GM12874 (cell line): Measurements from ENCODE around the gene PTGDS.

Source experiments
- TF ChIP-seq, protein P1 (sequence below): IDR thresholded peaks from 2 replicates; pipeline ENCODE4 v1.5.1; 2011; ENCODE audit warnings: low read depth, mild to moderate bottlenecking, control low read depth, low read length, moderate library complexity; ENCODE audit not compliant: insufficient read depth

Gene PTGDS

DNA sequence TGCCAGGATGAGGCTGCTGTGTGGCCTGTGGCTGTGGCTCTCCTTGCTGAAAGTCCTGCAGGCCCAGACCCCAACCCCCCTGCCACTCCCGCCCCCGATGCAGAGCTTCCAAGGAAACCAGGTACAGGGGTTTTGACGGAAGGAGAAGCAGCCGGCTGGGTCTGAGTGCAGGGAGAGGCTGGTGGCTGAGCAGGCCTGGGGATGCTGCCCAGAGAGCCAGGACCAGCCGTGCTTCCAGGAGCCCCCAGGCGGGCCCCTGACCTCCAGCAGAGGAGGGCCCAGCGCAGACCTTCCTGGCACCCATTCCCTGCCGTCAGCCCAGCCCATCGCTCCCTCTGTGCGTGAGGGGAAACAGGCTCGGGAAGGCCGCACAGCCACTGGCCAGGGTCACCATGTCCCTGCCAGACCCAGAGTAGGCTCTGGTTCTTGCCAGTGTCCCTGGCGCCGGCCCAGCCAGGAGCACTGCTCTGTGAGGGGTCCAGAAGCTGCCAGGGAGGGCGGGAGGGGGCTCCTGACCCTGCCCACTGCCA is 24.9 kb upstream of the PTGDS start:
- TF ChIP-seq, protein P1, sequence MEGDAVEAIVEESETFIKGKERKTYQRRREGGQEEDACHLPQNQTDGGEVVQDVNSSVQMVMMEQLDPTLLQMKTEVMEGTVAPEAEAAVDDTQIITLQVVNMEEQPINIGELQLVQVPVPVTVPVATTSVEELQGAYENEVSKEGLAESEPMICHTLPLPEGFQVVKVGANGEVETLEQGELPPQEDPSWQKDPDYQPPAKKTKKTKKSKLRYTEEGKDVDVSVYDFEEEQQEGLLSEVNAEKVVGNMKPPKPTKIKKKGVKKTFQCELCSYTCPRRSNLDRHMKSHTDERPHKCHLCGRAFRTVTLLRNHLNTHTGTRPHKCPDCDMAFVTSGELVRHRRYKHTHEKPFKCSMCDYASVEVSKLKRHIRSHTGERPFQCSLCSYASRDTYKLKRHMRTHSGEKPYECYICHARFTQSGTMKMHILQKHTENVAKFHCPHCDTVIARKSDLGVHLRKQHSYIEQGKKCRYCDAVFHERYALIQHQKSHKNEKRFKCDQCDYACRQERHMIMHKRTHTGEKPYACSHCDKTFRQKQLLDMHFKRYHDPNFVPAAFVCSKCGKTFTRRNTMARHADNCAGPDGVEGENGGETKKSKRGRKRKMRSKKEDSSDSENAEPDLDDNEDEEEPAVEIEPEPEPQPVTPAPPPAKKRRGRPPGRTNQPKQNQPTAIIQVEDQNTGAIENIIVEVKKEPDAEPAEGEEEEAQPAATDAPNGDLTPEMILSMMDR = no peak

DNA sequence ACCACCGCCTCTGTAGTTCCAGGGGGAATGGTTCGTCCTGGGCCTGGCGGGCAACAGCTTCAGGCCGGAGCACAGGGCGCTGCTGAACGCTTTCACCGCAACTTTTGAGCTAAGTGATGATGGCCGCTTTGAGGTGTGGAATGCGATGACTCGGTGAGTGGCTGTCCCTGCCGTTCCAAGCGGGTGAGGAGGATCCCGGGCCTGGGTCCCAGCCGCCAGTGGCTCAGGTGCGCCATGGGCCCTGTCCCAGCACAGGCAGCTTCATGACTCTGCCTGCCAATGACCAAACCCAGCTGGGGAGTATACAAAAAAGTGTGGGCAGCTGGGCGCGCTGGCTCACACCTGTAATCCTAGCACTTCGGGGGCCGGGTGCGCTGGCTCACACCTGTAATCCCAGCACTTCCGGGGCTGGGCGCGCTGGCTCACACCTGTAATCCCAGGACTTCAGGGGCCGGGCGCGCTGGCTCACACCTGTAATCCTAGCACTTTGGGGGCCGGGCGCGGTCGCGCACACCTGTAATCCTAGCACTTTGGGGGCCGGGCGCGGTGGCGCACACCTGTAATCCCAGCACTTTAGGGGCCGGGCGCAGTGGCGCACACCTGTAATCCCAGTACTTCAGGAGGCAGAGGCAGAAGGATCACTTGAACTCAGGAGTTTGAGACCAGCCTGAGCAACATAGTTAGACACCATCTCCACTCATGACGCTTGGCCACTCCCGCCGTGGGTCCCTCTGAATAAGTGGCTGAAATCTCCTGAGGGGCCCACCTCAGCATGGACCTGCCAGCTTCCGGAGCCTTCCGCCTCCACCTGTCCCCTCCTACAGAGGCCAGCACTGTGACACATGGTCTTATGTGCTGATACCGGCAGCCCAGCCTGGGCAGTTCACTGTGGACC is 24.2 kb upstream of the PTGDS start:
- TF ChIP-seq, protein P1 = no peak

DNA sequence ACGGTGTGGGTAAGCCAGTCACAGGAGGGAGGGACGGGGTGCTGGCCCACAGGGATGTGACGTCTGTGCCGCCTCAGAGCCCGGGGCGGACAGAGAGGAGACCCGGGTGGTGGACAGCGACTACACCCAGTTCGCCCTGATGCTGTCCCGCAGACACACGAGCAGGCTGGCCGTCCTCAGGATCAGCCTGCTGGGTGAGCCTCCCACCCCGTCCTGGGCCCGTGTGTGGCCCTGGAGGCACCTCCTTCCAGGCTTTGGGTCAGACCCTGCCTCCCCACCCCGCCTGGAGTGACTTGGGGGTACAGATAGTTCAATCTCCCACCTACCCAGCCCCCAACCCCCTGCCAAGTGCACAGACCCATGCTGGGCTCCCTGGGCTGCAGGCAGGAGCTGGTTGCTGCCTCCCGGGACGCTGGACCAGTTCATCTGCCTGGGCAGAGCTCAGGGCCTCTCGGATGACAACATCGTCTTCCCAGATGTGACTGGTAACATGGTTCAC is 23.5 kb upstream of the PTGDS start:
- TF ChIP-seq, protein P1 = no peak

DNA sequence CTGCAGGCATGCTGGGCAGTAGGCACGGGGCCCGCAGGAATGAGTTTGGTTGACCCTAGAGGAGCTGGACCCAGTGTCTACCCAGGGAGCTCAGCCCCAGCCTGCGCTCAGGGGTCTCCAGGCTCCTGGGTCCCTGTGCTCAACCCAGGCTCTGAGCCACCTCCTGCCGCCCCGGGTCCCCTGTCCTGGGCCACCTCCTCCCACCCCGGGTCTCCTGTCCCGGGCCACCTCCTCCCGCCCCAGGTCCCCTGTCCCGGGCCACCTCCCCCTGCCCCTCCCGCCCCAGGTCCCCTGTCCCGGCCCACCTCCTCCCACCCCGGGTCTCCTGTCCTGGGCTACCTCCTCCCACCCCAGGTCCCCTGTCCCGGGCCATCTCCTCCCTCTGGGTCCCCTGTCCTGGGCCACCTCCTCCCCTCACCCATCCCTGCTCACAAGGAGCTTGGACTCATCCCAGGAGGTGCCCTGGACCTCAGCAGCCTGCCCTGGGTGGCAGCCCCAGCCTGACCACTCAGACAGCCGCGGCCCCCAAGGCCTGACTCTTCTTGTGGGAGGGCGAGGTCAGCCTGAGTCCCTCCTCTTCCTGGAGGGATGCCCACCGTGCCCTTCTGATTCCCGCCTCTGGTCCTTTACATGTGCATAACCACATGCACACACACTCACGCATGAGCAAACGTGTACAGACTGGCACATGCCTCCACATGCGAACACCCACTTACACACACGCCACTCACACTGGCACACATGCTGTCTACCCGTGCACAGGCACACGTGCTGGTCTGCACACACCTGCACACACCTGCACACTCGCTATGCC is 22.8 kb upstream of the PTGDS start:
- TF ChIP-seq, protein P1 = no peak

DNA sequence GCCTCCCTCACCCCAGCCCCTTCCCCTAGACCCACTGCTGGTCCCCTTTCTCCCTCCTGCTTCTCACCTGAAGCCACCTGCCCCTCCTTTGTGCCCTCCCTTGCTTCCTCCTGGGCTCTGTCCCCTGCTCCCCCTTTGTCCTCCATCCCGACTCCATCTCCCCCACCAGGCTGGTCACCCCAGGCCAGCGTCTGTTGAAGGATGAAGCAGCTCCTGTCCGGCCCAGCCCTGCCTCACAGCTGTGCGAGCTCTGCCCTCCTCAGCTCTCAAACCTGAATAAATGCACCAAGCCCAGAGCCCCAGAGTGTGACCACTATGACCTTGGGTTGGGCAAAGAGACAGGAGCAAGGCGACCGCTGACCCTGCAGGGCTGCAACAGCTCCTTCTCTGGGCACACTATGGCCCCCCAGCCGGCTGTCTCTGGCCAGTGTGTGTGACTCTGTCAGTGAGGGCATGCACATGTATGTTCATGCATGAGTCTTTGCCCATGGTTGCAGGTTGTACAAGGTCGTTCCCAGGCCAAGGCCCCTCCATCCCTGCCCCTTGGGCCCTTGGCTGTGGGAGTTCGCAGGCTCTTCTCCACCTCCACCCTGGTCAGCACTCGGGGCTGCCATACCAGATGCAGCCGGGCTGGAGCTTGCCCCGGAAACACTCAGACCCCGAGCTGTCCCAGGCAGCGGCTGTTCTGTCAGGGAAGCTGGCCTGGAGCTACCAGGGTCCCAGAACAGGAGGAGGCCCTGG is 21.9 kb upstream of the PTGDS start:
- TF ChIP-seq, protein P1 = no peak

DNA sequence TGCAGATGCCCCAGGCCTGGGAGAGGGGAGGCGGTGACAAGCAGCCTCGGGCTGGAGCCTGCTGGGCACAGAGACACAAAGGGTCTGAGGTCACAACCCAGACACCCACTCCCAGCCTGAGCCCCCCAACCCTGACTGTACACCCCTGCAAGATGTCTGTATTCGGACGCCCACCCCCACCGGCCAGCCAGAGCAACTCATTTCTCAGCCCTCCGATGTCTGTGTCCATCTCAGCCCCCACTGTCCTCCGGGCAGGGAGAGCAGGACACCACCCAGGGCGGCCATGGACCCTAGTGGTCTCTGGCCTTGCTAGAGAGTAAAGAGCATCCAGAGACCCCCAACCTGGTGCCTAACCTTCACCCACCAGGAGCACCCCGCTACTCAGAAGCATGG is 21.4 kb upstream of the PTGDS start:
- TF ChIP-seq, protein P1 = no peak
